DND-41 (cell line): Measurements from ENCODE around the gene ZNF202.

Experiments
- EZH2 ChIP-seq: IDR thresholded peaks from 3 replicates; pipeline ENCODE4 v1.6.1; 2012; ENCODE audit warnings: borderline replicate concordance, low read depth, mild to moderate bottlenecking, moderate library complexity, low read length, inconsistent platforms; ENCODE audit not compliant: severe bottlenecking
- TF ChIP-seq, protein P1 (sequence below): IDR thresholded peaks from 2 replicates; pipeline ENCODE4 v1.5.1; 2012; ENCODE audit warnings: borderline replicate concordance, low read length, moderate library complexity, mild to moderate bottlenecking; ENCODE audit not compliant: poor library complexity, severe bottlenecking; ENCODE audit errors: extremely low read depth

DNA sequence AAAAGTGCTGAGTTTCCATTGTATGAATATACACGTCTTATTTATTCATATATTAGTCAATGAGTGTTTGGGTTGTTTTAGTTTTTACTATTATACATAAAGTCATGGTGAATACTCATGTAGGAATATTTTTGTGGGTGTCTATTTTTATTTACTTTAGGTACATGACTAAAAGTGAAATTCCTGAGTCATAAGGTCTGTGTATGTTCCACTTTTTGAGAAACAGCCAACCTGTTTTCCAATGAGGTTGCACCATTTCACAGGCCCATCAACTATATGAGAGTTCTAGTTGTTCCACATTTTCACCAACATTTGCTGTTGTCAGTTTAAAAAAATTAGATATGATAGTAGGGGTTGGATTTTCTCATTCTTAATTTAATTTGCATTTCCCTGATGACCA is 19.4 kb upstream of the ZNF202 start:
- TF ChIP-seq, protein P1, sequence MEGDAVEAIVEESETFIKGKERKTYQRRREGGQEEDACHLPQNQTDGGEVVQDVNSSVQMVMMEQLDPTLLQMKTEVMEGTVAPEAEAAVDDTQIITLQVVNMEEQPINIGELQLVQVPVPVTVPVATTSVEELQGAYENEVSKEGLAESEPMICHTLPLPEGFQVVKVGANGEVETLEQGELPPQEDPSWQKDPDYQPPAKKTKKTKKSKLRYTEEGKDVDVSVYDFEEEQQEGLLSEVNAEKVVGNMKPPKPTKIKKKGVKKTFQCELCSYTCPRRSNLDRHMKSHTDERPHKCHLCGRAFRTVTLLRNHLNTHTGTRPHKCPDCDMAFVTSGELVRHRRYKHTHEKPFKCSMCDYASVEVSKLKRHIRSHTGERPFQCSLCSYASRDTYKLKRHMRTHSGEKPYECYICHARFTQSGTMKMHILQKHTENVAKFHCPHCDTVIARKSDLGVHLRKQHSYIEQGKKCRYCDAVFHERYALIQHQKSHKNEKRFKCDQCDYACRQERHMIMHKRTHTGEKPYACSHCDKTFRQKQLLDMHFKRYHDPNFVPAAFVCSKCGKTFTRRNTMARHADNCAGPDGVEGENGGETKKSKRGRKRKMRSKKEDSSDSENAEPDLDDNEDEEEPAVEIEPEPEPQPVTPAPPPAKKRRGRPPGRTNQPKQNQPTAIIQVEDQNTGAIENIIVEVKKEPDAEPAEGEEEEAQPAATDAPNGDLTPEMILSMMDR, result no peak
- no peak for TF ChIP-seq EZH2
